Adrenal gland (tissue), 5 donors: ENCODE results near the gene CEMP1.

Experiments used
- CTCF ChIP-seq, 6 experiments: fragments of 450-650 bp in 4 of 6; fragments of 200-600 bp in 2 of 6; sonication (generic) in 1 of 6; IDR thresholded peaks; 1 replicate in 5 of 6; 2 replicates in 1 of 6; pipeline versions ENCODE4 v1.5.1 to v1.8.0; 2016 to 2021; ENCODE audit warnings: antibody characterized with exemption in 6 of 6, mild to moderate bottlenecking in 2 of 6, moderate library complexity in 1 of 6
- POLR2A ChIP-seq, 2 donors: fragments of 450-650 bp; IDR thresholded peaks; one replicate each; pipeline ENCODE4 v1.6.1; 2017; ENCODE audit warnings: antibody characterized with exemption in 2 of 2, mild to moderate bottlenecking in 2 of 2, moderate library complexity in 1 of 2
- donor health status: DM: no; HTN: no; CAD: no.

GRCh38 chr16:2500918-2501750, 30.1 kb downstream of the CEMP1 start:
- TF ChIP-seq CTCF (IDR thresholded peaks at IDR 0.05) (peak; percentile 96 to 99 (median 98)), POLR2A (IDR thresholded peaks at IDR 0.05) (no peak)
